ENCODE results near the gene GAS7.

GAS7 gene

DNA sequence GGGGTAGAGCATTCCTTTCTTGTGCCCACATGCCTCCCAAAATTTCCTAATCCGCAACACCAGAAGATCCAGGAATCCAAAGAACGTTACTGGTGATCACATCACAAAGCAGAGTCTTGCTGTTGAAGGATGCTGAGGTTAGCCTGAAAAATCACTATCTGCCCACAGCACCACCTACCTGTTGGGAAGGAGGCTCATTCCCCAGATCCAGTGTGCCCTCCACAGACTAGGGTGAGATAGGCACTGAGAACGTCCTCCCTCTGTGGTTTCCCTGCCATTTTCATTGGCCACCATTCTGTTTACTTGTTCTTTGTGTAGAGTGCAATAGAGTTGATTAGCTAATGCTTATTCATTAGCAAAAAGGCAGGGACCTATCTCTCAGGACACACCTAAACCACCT, 323.7 kb downstream of the GAS7 start:
- FAIRE-seq = no peak

DNA sequence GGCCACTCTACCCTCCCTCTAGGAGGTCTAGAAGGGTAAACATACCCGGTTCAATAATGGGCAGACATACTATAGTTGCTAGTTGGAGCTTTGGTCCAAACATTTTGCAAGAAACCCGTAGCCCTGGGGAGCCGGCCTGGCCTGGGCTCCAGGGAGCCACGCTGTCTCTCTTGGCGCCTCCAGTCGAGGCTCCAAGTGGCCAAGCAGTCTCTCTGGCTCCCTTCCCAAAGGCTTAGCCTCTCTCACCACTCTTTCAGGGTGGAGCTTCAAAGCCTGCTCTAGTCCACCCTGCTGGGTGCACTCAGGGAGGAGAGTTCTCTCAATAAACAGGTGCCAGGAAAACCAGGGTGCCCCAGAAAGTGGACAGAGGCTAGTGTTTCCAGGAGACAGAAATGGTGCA, 325.6 kb downstream of the GAS7 start:
- FAIRE-seq = no peak

DNA sequence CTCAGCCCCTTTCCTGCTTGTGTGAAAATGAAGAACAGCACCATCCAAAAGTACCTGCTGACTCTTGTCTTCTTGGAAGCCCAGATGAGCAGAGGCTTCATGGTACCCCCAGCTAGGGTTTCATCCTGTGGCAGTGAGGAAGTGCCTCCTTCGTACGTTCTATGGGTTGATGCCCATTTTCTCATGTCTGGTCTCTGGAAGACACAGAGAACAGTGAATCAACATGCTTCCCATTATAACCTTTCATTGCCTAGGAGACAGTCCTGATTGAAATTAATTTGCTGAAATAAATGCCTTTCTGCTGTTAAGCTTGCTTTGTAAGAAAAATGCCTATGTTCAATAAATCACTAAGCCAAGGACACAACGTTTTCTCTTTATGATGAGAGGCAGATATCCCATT, 329.9 kb downstream of the GAS7 start:
- no peak for FAIRE-seq

DNA sequence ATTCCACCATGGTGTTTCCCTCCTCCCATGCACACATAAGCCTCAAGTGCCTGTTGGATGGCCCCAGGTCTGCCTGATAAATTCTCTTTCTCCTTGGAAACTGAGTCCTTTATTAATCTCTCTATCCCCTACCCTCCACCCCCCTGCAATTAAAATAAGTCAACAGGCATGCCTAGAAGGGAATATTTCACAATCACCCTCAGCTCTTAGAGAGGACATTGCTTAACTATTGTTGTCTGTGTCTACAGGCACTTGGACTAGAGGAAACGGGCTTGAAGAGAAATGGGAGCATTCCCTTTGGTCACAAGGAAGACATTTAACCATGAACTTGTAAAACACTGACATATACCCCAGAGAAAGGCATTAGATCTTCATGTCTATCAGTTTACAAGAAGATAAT, 332.8 kb downstream of the GAS7 start:
- FAIRE-seq = no peak

DNA sequence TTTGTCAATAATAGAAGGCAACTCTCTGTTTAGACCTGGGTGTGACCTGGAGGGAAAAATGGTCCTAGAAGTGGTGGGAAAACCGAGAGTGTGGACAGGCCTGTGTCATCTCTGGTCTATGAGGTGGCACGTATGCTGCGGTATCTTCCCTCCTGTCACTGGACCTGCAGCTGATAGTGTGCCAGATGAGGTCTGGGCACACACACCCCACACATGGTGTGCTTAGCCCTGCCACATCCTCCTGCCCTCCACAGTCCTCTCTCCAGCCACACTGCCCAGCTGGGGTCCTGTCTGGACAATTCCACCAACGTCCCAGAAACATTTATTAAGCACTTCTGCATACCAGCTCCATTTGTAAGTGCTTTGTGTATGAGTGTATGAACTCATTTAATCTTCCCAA, 335.5 kb downstream of the GAS7 start:
- FAIRE-seq = no peak

DNA sequence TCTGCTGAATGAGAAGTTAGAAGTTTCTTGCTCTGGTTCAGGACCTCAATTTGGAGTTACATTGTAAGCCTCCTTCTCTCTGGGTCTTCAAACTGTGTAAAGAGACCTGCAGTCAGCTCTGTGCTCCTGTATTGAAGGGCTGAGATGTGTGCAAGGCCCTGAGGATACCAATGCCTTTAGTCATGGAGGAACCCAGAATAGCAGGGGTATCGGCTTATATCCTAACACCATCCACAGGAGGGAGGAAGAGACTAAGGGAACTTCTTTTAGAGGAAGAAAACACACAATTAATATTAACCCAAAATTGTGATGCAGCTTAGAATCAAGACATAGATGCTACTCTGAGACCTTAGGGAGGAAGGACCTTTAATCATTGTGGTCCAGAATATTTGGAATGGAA, 336.2 kb downstream of the GAS7 start:
- no peak for FAIRE-seq

DNA sequence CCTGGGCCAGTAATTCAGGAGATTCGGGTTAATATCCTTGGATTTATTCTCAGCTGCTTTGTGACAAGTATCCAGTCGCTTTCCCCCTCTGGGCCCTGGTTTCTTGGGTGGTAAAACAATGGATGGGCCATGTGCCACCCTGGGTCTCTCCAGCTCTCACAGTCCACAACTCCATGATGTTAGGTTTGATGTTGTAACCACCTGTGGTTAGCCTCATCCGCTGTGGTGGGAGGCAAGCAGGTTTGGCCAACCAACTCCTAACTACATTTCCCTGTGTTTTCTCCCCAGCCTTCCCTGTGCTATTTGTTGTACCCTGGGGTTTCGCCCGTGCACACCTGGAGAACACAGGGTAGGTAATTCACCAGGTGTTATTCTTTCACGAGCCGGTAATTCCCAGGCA, 337.6 kb downstream of the GAS7 start:
- FAIRE-seq = no peak

Measured in endometrium (tissue), 2 donors.